NCI-H1092 treated with DMSO at 0.1 percent for 48 hours (cell line): Measurements from ENCODE around the gene KCNC3.

Experiments
- DNase-seq: peaks from one replicate; lab custom pipeline; 2025; lab: John Stamatoyannopoulos, UW

Gene KCNC3

DNA sequence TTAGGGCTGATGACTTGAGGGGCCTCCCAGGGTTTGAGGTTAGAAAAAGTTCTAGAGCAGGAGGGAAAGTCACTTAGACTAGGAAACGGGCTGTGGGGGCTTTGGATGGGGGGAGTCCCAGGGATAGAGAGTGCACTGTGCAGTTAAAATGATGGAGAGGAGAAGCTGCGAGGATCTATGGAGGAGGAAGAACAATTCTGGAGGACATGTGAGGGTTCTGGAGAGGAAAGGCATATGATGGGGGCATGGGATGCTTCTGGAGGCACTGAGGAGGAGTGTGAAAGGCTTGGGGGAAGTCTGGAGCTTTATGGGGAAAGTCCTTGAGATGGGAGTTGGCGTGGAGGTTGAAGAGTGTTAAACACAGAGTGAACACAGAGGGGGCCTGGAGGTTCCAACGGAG, 2.2 kb downstream of the KCNC3 start:
- DNase-seq = no peak

DNA sequence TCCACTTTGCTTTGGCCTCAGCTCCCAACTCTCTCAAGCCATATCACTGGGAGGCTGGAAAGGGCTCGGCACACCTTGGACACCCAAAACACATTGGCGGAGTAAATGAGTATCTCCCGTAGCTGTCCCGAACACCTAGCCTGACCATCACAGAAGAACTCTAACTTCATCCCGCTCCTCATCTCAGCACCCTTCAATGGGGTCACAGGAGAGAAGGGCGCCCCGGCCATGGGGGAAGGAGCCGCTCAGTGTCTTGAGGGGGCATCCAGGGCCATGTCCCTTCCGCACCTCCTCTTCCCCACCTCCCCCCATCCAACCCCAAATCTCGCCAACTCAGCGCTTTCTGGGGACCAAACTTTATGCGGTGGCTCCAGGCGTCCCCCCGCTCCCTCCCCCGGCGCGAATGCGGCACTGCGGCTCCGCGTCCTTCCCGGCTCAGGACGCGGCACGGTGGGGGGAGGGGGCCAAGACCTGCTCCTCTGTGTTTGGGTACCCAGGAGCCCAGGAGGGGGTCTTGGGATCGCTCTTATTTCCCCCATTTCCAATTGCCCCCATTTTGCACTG, 3.0 kb downstream of the KCNC3 start:
- DNase-seq = no peak

DNA sequence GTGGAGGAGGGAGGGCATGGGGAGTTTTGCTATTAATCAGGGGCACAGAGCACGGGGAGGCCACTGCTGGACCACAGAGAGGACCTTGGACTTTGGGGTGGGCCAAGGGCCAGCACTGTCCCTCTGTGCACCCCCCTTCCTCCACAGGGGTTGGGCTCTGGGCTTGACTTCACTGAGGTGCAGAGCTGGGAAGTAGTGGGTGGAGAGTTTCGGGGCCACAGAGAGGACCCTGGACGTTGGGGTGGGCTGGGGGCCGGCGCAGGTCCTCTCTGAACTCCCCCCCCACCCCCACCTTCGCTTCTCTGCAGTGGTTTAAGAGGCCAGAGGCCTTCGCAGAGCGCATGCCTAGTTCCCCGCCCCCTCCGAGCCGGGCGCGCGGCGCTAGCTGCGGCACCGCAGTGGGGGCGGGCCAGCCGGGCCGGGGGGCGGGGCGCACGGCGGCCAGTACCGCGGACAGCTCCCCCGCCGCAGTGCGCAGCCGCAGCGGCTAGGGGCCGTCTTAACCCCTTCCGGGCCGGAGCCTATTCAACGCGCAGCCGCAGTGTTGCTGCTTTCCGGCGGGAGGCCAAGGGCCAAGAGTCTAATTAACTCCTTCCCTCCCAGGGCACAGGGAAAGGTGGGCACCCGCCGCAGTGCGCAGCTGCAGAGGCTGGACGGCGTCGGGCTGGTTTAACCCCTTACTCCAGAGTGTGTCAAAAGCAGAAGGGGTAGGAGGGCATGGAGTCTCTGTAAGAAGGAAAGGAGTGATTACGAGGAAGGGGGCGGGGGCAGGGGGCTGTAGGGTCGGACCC, 3.7 kb downstream of the KCNC3 start:
- DNase-seq = peak; percentile 86

DNA sequence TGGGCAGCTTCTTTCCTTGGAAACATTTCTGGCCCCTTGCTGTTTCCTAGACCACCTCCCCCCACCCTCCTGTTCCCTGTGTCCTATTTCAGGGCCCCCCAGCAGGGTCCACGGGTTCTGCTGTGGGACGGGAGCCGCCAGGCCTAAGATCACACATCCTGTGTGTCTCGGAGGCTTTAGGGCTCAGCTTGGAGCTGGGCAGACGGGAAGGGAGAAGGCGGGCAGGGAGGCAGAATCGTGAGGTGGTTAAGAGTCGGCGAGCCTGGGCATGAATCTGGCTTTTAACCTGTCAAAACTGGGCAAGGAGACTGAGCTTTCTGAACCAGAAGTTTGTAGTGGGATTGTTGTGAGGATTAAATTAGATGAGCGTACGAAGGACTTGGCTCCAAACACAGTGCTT, 4.8 kb downstream of the KCNC3 start:
- no peak for DNase-seq

DNA sequence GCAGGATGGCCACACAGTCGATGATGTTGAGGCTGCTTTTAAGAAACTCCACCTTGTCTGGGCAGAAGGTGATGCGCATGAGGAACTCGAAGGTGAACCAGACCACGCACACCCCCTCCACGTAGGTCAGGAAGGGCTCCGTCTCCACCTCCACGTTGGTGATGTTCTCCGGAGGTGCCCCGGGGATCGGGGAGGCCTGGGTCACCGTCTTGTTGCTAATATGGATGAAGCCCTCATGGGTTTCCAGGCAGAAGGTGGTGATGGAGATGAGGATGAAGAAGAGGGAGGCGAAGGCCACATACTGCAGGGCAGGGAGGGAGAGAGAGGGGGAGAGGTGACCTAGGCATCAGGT, 5.4 kb downstream of the KCNC3 start:
- no peak for DNase-seq

DNA sequence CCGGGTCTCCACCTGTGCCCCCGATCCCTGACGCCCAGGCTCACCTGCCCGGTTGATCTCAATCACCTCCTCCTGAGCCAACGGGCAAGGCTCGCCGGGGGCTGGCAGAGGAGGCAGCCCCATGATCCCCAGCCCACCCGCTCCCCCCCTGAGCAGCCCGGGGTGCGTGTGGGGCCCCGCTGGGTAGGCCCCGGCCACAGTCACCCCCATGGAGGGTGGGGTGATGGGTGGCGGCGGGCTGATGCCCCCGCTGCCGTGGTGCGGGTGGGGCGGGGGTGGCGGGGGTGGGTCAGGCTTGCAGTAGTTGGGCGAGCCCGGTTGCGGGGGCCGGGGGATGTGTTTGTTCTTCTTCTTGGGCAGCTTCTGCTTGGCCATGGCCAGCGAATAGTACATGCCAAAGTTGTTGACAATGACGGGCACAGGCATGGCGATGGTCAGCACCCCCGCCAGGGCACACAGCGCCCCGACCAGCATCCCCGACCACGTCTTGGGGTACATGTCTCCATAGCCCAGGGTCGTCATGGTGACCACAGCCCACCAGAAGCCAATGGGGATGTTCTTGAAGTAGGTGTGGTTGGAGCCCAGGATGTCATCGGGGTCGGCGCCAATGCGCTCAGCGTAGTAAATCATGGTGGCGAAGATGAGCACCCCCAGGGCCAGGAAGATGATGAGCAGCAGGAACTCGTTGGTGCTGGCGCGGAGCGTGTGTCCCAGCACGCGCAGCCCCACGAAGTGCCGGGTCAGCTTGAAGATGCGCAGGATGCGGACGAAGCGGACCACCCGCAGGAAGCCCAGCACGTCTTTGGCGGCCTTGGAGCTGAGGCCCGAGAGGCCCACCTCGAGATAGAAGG, 6.0 kb downstream of the KCNC3 start:
- DNase-seq = no peak

DNA sequence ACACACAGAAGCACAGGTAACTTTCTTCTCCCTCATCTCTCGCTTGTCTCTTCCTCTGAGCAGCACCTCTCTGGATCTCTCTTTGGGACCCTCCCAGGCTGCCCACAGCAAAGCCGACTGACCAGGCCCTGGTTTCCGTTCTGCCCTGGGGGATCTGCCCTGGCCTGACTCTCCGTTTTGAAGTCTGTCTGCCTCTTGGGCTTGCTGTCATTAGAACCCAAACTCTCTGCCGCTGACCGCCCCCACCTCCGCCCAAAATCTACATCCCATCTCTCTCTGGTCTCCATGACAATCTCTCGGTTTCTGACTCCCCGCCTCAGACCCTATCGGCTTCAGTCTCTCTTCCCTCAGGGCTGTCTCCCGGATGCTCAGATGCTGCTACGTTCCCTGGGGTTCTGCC, 6.9 kb downstream of the KCNC3 start:
- DNase-seq = no peak

DNA sequence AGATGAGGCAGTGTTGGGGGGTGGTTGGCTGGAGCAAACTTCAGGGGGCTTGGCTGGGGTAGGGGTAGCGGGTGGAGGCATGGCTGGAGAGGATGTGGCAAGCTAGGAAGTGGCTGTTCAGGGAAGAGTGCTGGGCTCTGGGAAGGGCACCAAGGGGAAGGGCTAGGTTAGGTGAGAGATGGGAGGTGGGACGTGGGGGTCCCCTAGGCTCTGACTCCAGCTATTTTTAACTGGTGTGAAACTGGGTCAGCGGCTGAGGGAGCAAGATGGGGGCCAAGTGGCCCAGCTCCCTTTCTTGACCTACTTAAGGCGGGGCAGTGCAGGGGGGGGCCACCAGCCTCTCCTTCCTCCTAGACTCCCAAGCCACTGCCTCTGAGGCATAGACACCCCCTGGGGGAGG, 7.3 kb downstream of the KCNC3 start:
- DNase-seq = no peak

DNA sequence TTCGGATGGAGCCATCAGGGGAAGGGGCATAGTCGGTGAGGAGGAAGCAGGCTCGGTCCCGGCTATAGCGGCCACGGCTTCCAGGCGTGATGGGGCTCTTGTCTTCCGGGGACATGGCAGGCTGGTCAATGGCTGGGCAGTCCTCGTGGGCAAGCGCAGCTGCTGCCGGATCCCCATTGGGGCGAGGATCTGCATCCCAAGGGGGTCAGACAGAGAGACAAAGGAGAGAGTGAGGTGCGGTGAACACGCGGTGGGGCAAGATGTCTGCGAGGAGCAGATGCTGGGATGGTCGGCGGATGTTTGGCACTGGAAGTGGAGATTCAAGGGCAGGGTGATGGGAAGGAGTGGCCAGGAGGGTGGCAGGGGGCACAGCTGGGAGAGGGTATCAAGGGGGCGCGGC, 8.6 kb downstream of the KCNC3 start:
- no peak for DNase-seq

DNA sequence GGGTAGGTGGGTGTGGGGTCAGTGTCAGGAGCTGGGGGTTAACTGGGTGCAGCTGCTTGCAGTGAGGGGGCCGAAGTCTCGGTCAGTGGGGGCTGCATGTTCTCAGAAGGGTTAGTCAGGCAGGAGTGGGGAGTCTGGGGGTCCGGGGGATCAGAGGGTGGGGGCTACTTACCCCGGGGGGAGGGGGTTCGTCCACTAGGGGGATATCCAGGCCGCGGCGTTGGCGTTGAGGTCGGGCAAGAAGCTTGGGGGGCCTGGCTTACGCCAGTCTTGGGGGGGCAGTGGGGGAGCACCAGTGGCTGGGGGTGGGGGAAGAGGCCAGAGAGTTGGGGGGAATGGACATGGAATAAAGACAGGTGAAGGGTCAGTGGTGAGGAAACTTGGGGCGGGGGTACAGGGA, 9.1 kb downstream of the KCNC3 start:
- no peak for DNase-seq

DNA sequence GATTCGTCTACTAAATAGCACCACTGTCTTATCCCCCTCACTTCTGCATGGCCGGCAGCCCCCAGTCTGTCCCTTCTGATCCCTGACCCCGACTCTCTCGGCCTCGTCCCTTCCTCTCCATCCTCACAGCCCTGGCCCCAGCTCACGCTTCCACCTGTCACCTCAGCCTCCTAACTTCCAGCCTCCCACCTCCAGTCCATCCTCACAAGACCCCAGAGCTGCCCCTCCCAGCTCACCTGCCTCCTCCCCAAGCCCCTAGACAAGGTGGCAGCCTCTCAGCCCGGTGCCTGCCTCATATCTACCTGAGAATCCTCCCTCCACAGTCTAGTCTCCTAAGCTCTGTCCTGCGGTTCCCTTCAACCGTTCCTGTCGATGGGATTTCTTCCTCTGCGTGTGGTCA, 10.0 kb downstream of the KCNC3 start:
- no peak for DNase-seq

DNA sequence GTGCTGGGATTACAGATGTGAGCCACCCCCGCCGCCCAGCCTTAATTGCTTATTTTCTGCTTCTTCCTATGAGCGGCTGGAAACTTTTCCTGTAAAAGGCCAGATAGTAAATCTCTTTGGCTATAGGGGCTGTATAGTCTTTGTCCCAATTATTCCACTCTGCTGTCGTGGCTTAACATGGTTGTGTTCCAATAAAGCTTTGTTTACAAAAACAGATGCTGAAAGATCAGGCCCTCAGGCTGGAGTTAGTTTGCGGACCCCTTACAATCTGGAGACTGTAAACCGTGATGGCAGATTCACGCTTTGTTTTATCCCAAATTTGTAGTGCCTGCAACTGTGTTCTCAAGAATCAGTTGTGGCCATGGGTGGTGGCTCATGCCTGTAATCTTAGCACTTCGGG, 10.7 kb downstream of the KCNC3 start:
- DNase-seq = no peak

DNA sequence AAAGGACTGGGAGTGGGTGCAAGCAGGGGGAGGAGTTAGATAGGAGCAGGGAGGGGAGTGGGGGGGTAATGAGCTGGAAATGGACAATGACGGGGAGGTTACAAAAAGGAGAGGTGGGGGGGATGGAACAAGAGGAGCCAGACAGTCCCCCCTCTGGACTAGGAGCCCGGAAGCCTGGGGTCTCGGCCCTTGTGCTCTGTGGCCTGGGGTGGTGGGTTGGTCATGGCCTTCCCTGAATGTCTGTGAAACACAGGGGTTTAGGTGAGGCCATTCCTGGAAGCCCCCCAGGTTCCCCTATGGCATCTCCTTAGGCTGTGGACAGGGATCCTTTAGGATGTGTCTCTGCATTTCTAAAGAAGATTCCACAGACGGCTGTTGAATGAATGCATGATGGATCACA, 12.1 kb downstream of the KCNC3 start:
- no peak for DNase-seq

DNA sequence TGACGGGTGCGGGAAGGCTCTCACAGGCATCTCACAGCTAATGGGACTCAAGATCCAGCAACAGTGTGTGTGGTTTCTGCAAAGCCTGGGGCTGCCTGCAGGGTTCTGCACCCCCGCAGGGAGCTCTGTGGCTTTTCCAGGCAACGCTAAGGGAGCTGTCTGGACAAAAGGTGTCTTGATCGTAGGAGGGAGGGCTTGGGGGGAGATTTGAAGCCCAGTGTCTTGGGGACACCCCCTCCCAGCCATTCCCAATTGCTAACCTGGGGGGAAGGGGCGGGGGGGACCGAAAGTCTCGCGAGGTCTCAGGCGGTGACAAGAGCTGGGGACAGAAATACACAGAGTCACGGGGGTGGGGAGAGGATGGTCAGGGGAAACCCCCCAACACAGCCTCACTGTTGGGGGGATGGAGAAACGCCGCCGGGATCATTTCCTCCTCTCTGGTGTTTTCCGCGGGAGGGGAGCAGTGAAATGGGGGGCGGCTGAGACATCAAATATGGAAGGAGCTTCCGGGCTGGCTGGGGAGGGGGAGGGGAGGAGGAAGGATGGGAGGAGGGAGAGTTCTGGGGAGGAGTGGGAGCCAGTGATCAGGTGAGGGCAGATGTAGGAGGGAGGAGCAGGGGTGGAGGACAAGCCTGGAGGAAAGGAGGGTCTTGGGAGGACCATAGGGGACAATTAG, 13.3 kb downstream of the KCNC3 start:
- DNase-seq = peak; percentile 4

DNA sequence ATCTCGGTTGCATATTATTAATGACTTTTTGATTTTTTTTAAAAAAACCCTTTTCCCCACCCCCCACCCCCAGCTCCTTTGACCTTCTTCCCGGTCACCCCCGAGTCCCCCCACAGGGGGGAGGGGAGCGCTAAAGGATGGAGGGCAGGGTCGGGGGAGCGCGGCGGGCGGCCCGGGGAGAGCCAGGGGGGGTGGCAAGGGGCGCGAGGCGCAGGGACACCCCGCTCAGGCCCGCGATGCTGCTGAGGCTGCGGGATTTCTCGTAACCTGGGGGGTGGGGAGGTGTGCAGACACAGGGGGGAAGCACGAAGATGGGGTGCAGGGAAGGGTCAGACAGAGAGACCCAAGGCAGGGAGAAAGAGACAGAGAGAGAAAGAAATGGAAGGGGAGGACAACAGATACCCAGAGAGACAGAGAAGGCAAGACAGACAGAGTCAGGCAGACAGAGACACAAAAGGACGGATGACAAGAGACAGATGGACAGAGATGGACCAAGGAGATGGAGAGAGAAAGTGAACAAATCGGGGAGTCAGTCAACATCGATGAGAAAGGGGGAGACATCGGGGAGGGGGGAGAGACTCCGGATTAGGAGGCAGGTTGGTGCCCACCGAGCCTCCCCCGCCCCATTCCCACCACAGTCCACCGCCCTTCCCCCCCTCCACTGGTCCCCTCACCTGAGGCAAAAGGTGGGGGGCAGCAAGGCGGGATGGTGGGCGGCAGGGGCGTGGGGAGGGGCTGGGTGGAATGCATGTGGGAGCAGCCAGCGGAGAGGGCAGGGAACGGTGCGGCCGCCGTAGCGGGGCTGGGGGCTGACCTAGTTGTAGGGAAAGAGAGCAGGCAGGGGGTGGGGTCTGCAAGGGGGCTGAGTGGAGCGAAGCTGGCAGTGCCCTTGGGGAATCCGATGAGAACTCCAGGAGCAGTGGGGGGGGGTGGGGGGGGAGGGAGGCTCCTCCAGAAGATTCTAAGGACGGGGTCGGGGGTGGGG, 14.2 kb downstream of the KCNC3 start:
- DNase-seq = no peak

DNA sequence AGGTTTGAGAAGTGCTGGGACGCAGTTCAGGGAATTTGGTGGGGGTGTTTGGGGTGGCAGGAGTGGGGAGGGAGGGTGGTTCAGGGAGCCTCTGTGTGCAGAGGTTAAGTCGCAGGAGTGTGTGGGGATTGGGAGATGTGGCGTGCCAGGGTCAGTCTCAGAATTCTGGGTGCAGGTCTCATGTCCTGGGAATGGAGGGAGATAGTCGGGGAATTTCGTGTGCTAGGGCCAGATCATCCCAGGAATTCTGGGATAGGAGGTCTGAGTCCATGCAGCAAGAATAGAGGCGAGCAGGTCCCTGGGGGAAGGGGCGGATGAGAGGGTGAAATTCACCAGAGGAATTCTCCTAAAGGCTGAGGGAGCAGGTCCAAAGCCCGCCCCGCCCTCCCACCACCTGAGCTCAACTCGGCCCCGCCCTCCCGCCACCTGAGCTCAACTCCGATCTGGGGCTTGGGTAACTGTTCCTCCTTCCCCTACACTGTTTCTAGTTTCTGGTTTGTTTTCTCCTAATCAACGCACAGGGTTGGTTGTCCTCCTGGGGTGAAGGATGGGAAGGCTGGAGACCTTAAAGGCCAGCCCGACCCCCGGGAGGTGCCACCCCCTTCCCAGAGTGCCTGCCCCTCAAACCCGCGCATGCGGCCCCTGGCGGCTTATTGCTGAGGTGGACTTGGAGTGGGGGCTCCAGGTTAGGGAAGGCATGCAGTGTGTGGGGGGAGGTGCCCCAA, 15.2 kb downstream of the KCNC3 start:
- DNase-seq = no peak

DNA sequence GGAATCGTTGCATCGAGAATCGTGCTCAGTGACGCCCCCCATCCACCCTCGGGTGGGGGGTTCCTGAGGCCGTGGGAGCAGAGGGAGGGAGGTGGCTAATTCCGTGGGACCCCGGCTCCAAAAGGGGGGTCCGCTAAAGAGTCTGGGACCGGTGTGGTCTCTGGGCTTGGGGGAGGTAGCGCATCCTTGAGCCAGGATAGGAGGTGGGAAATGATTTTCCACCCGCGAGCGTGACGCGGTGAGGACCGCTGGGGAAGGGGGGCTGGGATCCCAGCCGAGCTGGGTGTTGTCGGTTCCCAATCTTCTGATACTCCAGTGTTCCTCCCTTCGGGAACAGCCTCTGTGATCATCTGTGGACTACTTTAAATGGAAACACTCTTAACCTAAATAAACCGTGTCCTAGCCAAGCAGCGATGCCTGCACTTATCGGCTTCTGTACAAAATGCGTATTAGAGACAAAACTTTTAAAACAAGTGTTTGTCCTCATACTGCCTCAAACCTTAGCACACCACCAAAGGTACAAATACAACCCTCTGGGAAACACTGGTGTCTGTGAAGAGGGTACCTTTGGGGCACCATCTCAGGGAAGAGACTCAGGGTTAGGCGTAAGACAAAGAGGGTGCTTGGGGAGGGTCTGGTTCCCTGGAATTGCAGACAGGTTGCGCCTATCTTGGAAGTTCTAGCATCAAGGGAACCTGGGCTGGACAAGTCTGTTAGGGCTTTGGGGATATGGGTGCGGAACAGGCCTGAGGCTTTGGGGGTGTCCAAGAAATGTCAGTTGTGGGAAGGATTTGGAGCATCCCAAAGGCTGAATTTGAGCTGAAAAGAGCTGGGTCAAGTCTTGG, 16.0 kb downstream of the KCNC3 start:
- no peak for DNase-seq

DNA sequence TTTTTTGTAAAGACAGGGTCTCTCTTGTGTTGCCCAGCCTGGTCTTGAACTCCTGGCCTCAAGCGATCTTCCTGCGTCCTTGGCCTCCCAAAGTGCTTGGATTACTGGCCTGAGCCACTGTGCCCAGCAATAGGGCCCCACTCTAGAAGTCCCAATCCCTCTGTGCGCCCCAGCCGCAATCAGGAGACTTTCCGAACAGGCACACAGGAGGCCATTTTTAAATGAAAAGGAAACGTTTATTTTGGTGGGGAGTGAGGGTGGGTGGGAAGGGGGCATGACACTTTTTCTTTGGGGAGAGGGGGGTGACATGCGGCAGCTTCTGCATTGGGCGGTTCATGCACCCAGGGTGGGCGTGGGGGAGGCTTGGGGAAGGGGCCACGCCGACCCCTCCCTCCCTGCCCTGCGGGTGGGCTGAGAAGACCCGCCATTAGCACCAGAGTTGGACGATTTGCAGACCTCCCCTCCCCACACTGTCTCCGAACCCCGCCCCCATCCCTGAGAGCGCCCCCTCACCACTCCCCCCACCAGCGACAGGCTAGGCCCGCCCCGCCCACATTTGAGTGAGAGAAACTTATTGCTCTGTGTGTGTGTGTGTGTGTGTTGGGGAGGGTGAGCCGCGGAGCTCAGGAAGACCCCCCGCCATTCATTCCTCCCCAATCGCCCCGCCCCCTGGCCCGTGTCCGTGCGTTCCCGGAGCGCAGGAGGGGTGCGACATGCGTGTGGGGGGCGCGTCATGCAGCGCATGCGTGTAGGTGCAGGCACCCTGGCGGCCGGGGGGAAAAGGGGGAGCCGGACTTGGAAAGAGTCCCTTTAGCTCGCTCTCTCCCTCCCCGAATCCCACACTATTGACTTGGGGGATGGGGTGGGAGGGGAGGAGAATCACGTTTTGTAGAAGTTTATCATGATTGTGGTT, 17.2 kb downstream of the KCNC3 start:
- DNase-seq = no peak
